Body of pancreas (tissue), 4 donors: ENCODE data around the gene PCGF3. TPM values are rescaled to one million over a fixed set of nuclear protein-coding genes. Genes with fewer than 3 reads are reported as not detected.
"Not testable (repeated sequence)": the region's sequence is repeated elsewhere in the genome, so short reads cannot be mapped to it uniquely, and the experiment has no call there.

Experiments
- ATAC-seq: fragments of 150-250 bp; one replicate; pipeline ENCODE4 v1.9.1; 2016
- DNase-seq, 4 donors: peaks; one replicate each; pipeline ENCODE4 v3.0.0-alpha.2; 2019
- H3K27ac ChIP-seq, 4 donors: fragments of 200-600 bp; sonication (generic); 1 replicate in 3 of 4; 2 replicates in 1 of 4; pipeline versions ENCODE4 v1.5.1 to v1.6.1; 2016 to 2019; ENCODE audit warnings: mild to moderate bottlenecking in 1 of 4, mixed read lengths in 1 of 4, moderate library complexity in 1 of 4
- H3K27me3 ChIP-seq, 2 donors: fragments of 200-600 bp; sonication (generic); one replicate each; pipeline ENCODE4 v1.6.0; 2016; ENCODE audit warnings: mild to moderate bottlenecking in 1 of 2
- H3K36me3 ChIP-seq, 2 donors: fragments of 200-600 bp; sonication (generic); replicated peaks in 1 of 2; 2 replicates each; pipeline ENCODE4 v1.5.1; 2016; ENCODE audit warnings: low read depth in 2 of 2; ENCODE audit not compliant: insufficient read depth in 1 of 2
- H3K4me1 ChIP-seq: fragments of 200-600 bp; sonication (generic); one replicate; pipeline ENCODE4 v1.6.0; 2016
- H3K4me3 ChIP-seq, 2 donors: fragments of 200-600 bp; sonication (generic); 1 replicate in 1 of 2; 2 replicates in 1 of 2; pipeline ENCODE4 v1.5.1; 2016 to 2019
- H3K9me3 ChIP-seq, 3 donors: fragments of 200-600 bp; sonication (generic); 1 replicate in 2 of 3; 2 replicates in 1 of 3; pipeline ENCODE4 v1.5.1; 2016
- POLR2A ChIP-seq, 3 donors: fragments of 450-650 bp; IDR thresholded peaks; one replicate each; pipeline ENCODE4 v1.6.1; 2016; ENCODE audit warnings: antibody characterized with exemption in 3 of 3, mild to moderate bottlenecking in 2 of 3
- WGBS, 2 donors: methylation state at CpG; one replicate each; pipeline ENCODE4 v1.1.5; 2017; 5-methylcytosine and 5-hydroxymethylcytosine counted together
- intact Hi-C: fragments of 100-400 bp; cut with DNase I; formaldehyde crosslinking; loops from one replicate; pipeline ENCODE4 v1.15.1; 2023
- total RNA-seq, 2 donors: library from RNA; depleted of rRNA; stranded (reverse); fragments of >200 nt; gene quantifications; one replicate each; pipeline ENCODE4 v1.1.0, GENCODE V29; 2016
- TF ChIP-seq, protein P1 (sequence below), 7 experiments: fragments of 450-650 bp in 4 of 7; fragments of 200-600 bp in 3 of 7; sonication (generic) in 3 of 7; IDR thresholded peaks; one replicate each; pipeline ENCODE4 v1.5.1; 2016 to 2019; ENCODE audit warnings: antibody characterized with exemption in 7 of 7

Gene PCGF3
- total RNA-seq, 2 donors from 2014 or later, result 16.8 to 31.1 TPM

DNA sequence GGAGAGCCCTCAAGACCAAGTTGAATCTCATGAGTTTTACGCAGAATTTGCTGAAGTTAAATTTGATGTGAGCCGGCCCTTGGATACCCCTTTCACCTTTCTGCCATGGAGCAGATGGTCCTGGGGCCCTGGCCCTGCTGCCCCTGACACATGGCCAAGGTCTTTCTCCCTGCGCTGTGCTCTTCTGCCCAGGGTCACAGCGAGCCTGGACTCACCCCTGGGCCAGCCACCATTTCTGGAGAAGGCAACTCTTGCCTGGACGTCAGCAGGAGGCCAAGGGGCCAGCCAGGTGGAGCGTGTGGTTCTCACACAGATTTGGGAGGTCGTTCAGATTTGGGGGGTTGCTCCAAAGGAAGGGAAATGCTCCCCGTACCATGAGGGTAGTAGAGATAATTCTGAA lies 30.0 kb downstream of the PCGF3 start:
- Histone ChIP-seq H3K9me3 (no peaks in the 10 kb centered on the region), H3K27ac (no peak overlapping the region), H3K4me3 (no peak overlapping the region), H3K4me1 (no peaks in the 10 kb centered on the region), H3K36me3 (peaks cover 10 to 32% of the 10 kb centered on the region in 2 donors), H3K27me3 (no peaks in the 10 kb centered on the region)
- WGBS, 2 donors, result 95 to 97% methylated on average over 8 of the region's 8 CpGs
- no peak for DNase-seq
- TF ChIP-seq POLR2A (IDR thresholded peaks at IDR 0.05), result no peak
- TF ChIP-seq, protein P1, sequence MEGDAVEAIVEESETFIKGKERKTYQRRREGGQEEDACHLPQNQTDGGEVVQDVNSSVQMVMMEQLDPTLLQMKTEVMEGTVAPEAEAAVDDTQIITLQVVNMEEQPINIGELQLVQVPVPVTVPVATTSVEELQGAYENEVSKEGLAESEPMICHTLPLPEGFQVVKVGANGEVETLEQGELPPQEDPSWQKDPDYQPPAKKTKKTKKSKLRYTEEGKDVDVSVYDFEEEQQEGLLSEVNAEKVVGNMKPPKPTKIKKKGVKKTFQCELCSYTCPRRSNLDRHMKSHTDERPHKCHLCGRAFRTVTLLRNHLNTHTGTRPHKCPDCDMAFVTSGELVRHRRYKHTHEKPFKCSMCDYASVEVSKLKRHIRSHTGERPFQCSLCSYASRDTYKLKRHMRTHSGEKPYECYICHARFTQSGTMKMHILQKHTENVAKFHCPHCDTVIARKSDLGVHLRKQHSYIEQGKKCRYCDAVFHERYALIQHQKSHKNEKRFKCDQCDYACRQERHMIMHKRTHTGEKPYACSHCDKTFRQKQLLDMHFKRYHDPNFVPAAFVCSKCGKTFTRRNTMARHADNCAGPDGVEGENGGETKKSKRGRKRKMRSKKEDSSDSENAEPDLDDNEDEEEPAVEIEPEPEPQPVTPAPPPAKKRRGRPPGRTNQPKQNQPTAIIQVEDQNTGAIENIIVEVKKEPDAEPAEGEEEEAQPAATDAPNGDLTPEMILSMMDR (IDR thresholded peaks at IDR 0.05), result no peak
- no peak for ATAC-seq
- intact Hi-C loops, result no loop called here

DNA sequence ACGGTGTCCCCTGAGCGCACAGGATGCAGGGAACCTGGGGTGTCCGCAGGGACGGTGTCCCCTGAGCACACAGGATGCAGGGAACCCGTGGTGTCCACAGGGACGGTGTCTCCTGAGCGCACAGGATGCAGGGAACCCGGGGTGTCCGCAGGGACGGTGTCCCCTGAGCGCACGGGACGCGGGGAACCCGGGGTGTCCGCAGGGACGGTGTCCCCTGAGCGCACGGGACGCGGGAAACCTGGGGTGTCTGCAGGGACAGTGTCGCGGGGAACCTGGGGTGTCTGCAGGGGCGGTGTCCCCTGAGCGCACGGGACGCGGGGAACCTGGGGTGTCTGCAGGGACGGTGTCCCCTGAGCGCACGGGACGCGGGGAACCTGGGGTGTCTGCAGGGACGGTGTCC lies 30.9 kb downstream of the PCGF3 start:
- DNase-seq, H3K27ac ChIP-seq, intact Hi-C loops, H3K4me3 ChIP-seq, ATAC-seq, H3K27me3 ChIP-seq, H3K9me3 ChIP-seq, H3K4me1 ChIP-seq: not testable (repeated sequence)
- peaks cover 15 to 36% of the 10 kb centered on the region in 2 donors for H3K36me3 ChIP-seq
- 85 to 97% methylated on average over 24 to 31 of the region's 34 CpGs for WGBS, 2 donors

DNA sequence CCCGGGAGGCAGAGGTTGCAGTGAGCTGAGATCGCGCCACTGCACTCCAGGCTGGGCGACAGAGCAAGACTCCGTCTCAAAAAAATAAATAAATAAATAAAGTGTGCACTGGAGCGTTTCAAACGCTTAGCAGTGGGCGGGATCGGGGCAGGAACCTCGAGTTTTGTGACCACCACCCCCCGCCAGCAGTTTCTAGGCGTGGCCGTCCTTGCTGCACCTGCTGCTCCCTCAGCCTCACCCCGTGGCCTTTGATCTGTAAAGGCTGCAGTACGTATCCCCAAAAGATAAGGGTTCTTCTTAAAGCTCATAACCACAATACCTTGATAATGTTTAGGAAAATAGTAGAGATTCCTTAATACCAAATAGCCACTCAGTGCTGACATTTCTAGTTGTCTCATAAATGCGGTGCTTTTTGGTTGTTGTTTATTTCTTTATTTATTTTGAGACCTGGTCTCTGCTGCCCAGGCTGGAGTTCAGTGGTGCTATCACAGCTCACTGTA lies 33.2 kb downstream of the PCGF3 start:
- Histone ChIP-seq H3K9me3 (peaks cover 0 to 4% (median 0%) of the 10 kb centered on the region in 3 donors), H3K4me1 (no peaks in the 10 kb centered on the region), H3K36me3 (peaks cover 15 to 28% of the 10 kb centered on the region in 2 donors), H3K27me3 (no peaks in the 10 kb centered on the region), H3K27ac (no peak overlapping the region), H3K4me3 (no peak overlapping the region)
- 84 to 92% methylated on average over 15 to 16 of the region's 16 CpGs for WGBS, 2 donors
- ATAC-seq (no peak), DNase-seq (no peak)
- no peak for TF ChIP-seq POLR2A (IDR thresholded peaks at IDR 0.05)
- TF ChIP-seq, protein P1 (IDR thresholded peaks at IDR 0.05), result no peak
- intact Hi-C loops, result no loop called here

DNA sequence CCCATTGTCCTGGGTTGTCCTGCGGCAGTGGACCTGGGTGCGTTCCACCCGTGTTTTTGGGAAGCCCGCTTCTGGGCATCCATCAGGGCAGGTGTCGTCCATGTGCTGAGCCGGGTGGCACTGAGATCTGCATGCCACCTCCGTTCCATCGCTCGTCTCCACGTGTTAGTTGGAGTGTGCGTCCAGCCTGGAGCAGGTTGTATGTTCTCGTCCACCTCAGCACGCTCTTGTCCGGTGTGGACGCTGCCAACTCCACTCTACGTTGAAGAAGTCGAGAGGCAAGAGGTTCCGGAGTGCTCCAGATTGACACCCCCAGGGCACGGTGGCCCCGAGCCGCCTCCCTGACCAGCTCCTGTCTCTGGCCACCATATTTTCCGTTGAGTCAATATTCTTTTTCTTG lies 33.9 kb downstream of the PCGF3 start:
- WGBS, 2 donors, result 96 to 98% methylated on average over 20 to 22 of the region's 22 CpGs

DNA sequence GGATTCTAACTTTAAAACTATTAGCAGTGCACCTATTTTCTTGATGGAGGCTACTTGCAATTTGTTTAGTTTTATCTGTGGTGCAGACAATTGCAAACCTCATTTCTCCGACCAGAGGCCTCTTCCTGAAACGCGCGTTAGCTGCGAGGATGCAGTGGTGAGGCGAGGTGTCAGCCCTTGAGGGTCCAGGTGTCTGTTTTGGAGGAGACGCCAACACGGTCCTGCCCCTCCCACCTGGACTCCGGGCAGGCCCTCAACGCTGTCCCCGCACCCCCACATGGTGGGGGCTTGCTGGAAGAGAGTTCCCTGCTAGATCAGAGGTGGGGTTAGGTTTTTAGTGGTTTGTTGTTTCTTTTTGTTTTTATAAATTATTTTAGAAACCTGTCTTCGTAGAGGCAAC lies 34.4 kb downstream of the PCGF3 start:
- no peaks in the 10 kb centered on the region for H3K27me3 ChIP-seq
- WGBS, 2 donors, result 90 to 91% methylated on average over 12 of the region's 12 CpGs
- intact Hi-C loops, result no loop called here

More for the DNA sequence above, 33.9 kb downstream of the PCGF3 start:
- Histone ChIP-seq H3K4me1 (no peaks in the 10 kb centered on the region), H3K27ac (no peak overlapping the region), H3K27me3 (no peaks in the 10 kb centered on the region), H3K36me3 (peaks cover 15 to 25% of the 10 kb centered on the region in 2 donors), H3K9me3 (peaks cover 0 to 4% (median 0%) of the 10 kb centered on the region in 3 donors), H3K4me3 (no peak overlapping the region)
- intact Hi-C loops, result no loop called here
- TF ChIP-seq, protein P1 (IDR thresholded peaks at IDR 0.05), result no peak
- TF ChIP-seq POLR2A (IDR thresholded peaks at IDR 0.05), result no peak
- DNase-seq (no peak), ATAC-seq (no peak)

More for the DNA sequence above, 34.4 kb downstream of the PCGF3 start:
- DNase-seq (no peak), ATAC-seq (no peak)
- Histone ChIP-seq H3K9me3 (peaks cover 0 to 4% (median 0%) of the 10 kb centered on the region in 3 donors), H3K27ac (no peak overlapping the region), H3K4me3 (no peak overlapping the region), H3K36me3 (peaks cover 12 to 21% of the 10 kb centered on the region in 2 donors), H3K4me1 (no peaks in the 10 kb centered on the region)
- no peak for TF ChIP-seq POLR2A (IDR thresholded peaks at IDR 0.05)
- TF ChIP-seq, protein P1 (IDR thresholded peaks at IDR 0.05), result no peak
